K562 (cell line): ENCODE data around the gene GAK. TPM values are rescaled to one million over a fixed set of nuclear protein-coding genes. Genes with fewer than 3 reads are reported as not detected.

ENCODE experiments used
- ATAC-seq: fragments of 200-7000 bp; cut with Tn5 transposase; 3 replicates; pipeline ENCODE4 v1.9.1; 2020; ENCODE audit warnings: moderate library complexity
- BruUV-seq: library from RNA; stranded (reverse); fragments of 400-500 nt; replicated peaks from 2 replicates; lab custom pipeline; 2021; lab: Mats Ljungman, UMichigan
- CTCF ChIA-PET: fragments of 300-600 bp; formaldehyde crosslinking; extraction: SDS; loops from one replicate; lab custom pipeline; 2021; ENCODE audit warnings: low intra/inter-chr PET ratio; lab: Yijun Ruan, JAX
- POLR2A ChIA-PET: fragments of 300-600, 350-650 bp; sonication (Branson Sonifier 250); formaldehyde crosslinking; extraction: SDS; loops from one replicate; lab custom pipeline; 2021; ENCODE audit warnings: antibody characterized with exemption, inconsistent platforms; lab: Yijun Ruan, JAX
- DNase-seq, 4 experiments: peaks; one replicate each; pipeline versions ENCODE4 v3.0.0 to v3.0.0-alpha.2; 2011 to 2018; ENCODE audit warnings: low spot score in 3 of 4, mixed read lengths in 3 of 4; ENCODE audit errors: extremely low read depth in 1 of 4
- FAIRE-seq: peaks from 2 replicates; lab custom pipeline; 2011; peaks lifted over from hg19 to GRCh38; lab: Jason Lieb, UNC
- H2AFZ ChIP-seq: 2 replicates; pipeline ENCODE4 v1.6.0; 2011; ENCODE audit warnings: low read depth, low read length, control low read depth, inconsistent platforms
- H3K27ac ChIP-seq: fragments of 200-600 bp; 3 replicates; pipeline ENCODE4 v1.8.0; 2011; ENCODE audit warnings: low read depth, mild to moderate bottlenecking, control low read depth, inconsistent platforms, low read length, moderate library complexity, mixed read lengths; ENCODE audit errors: extremely low read depth
- H3K27me3 ChIP-seq, 2 experiments: fragments of 300-600 bp in 1 of 2; 2 replicates in 1 of 2; 3 replicates in 1 of 2; pipeline versions ENCODE4 v1.6.0 to v1.8.0; 2011; ENCODE audit warnings: inconsistent platforms in 2 of 2, low read length in 2 of 2, mild to moderate bottlenecking in 1 of 2, mixed read lengths in 1 of 2, moderate library complexity in 1 of 2; ENCODE audit not compliant: control insufficient read depth in 2 of 2, insufficient read depth in 2 of 2
- H3K36me3 ChIP-seq: fragments of 300-600 bp; 3 replicates; pipeline ENCODE4 v1.8.0; 2011; ENCODE audit warnings: mild to moderate bottlenecking, low read length, inconsistent platforms; ENCODE audit not compliant: control insufficient read depth, insufficient read depth
- H3K4me1 ChIP-seq, 2 experiments: fragments of 200-600 bp in 1 of 2; replicated peaks in 1 of 2; 2 replicates in 1 of 2; 3 replicates in 1 of 2; pipeline versions ENCODE4 v1.5.1 to v1.8.0; 2011; ENCODE audit warnings: inconsistent platforms in 2 of 2, low read length in 2 of 2, mild to moderate bottlenecking in 1 of 2, mixed read lengths in 1 of 2, moderate library complexity in 1 of 2; ENCODE audit not compliant: control insufficient read depth in 2 of 2, insufficient read depth in 2 of 2
- H3K4me2 ChIP-seq: 2 replicates; pipeline ENCODE4 v1.6.1; 2011; ENCODE audit warnings: low read length, control low read depth, inconsistent platforms, mixed read lengths; ENCODE audit not compliant: insufficient read depth
- H3K4me3 ChIP-seq: fragments of 200-600 bp; sonication (generic), shearing (Covaris generic); 2 replicates; pipeline ENCODE4 v1.5.1; 2016; ENCODE audit warnings: control low read depth, inconsistent platforms
- H3K79me2 ChIP-seq: fragments of 200-600 bp; 3 replicates; pipeline ENCODE4 v1.8.0; 2011; ENCODE audit warnings: low read length, inconsistent platforms; ENCODE audit not compliant: control insufficient read depth, insufficient read depth
- H3K9ac ChIP-seq, 2 experiments: 2 replicates each; pipeline versions ENCODE4 v1.6.0 to v1.6.1; 2011; ENCODE audit warnings: low read depth in 2 of 2, low read length in 2 of 2, control low read depth in 1 of 2, inconsistent platforms in 1 of 2, mild to moderate bottlenecking in 1 of 2, mixed read lengths in 1 of 2; ENCODE audit not compliant: insufficient read depth in 1 of 2
- H3K9me1 ChIP-seq: one replicate; pipeline ENCODE4 v1.6.0; 2011; ENCODE audit warnings: inconsistent platforms, mild to moderate bottlenecking, low read length, moderate library complexity; ENCODE audit not compliant: control insufficient read depth, insufficient read depth
- H3K9me3 ChIP-seq: replicated peaks from 2 replicates; pipeline ENCODE4 v1.5.1; 2011; ENCODE audit warnings: low read depth, low read length, inconsistent platforms; ENCODE audit not compliant: control insufficient read depth, insufficient read depth
- H4K20me1 ChIP-seq: replicated peaks from 2 replicates; pipeline ENCODE4 v1.6.1; 2011; ENCODE audit warnings: low read length, inconsistent platforms, mixed read lengths; ENCODE audit not compliant: control insufficient read depth, insufficient read depth
- HDAC1 ChIP-seq, 2 experiments: fragments of 450-650 bp; IDR thresholded peaks; 2 replicates each; pipeline ENCODE4 v1.6.1; 2016 to 2017; ENCODE audit warnings: inconsistent platforms in 1 of 2, mild to moderate bottlenecking in 1 of 2, moderate library complexity in 1 of 2
- HMG20A ChIP-seq: fragments of 450-650 bp; formaldehyde crosslinking; conservative IDR thresholded peaks from 2 replicates; pipeline ENCODE4 v1.4.0; 2020; ENCODE audit warnings: mild to moderate bottlenecking, mixed read lengths
- IFI16 ChIP-seq: fragments of 250-450 bp; sonication (Bioruptor Pico); IDR thresholded peaks from 2 replicates; pipeline ENCODE4 v2.1.2; 2022; ENCODE audit warnings: mild to moderate bottlenecking, inconsistent platforms
- KDM5B ChIP-seq: fragments of 200-600 bp; sonication (generic); IDR thresholded peaks from 2 replicates; pipeline ENCODE4 v1.6.1; 2012; ENCODE audit warnings: low read depth, mild to moderate bottlenecking, moderate library complexity, low read length, control low read depth, inconsistent platforms; ENCODE audit not compliant: insufficient replicate concordance
- LCOR ChIP-seq: sonication (generic); formaldehyde crosslinking; IDR thresholded peaks from 2 replicates; pipeline ENCODE4 v1.8.0; 2022; ENCODE audit warnings: mild to moderate bottlenecking, missing genetic modification reagents
- MIER1 ChIP-seq: fragments of 450-650 bp; IDR thresholded peaks from 2 replicates; pipeline ENCODE4 v1.6.1; 2016; ENCODE audit warnings: antibody characterized with exemption, mild to moderate bottlenecking, low read depth
- NCOR1 ChIP-seq: fragments of 450-650 bp; IDR thresholded peaks from 2 replicates; pipeline ENCODE4 v1.6.1; 2016; ENCODE audit warnings: mild to moderate bottlenecking, moderate library complexity
- RFX7 ChIP-seq: fragments of 250-450 bp; sonication (Bioruptor Pico); IDR thresholded peaks from 2 replicates; pipeline ENCODE4 v1.5.1; 2021; ENCODE audit warnings: mild to moderate bottlenecking
- SMARCA5 ChIP-seq: fragments of 450-650 bp; IDR thresholded peaks from 2 replicates; pipeline ENCODE4 v1.6.1; 2016
- SRSF9 ChIP-seq: fragments of 200-400 bp; formaldehyde crosslinking; IDR thresholded peaks from 2 replicates; pipeline ENCODE4 v1.6.1; 2017; ENCODE audit warnings: low read depth, low read length, borderline replicate concordance
- U2AF1 ChIP-seq: fragments of 200-400 bp; formaldehyde crosslinking; optimal IDR thresholded peaks from 2 replicates; pipeline ENCODE3; 2017; ENCODE audit warnings: mild to moderate bottlenecking, low read depth, low read length, moderate library complexity
- ZBTB8A ChIP-seq: fragments of 450-650 bp; IDR thresholded peaks from 2 replicates; pipeline ENCODE4 v1.6.1; 2018; ENCODE audit warnings: mild to moderate bottlenecking, moderate library complexity; ENCODE audit not compliant: partially characterized antibody
- ZC3H8 ChIP-seq: fragments of 450-650 bp; IDR thresholded peaks from 2 replicates; pipeline ENCODE4 v1.6.1; 2017
- ZFX ChIP-seq: sonication (generic); formaldehyde crosslinking; IDR thresholded peaks from 2 replicates; pipeline ENCODE4 v1.8.0; 2022; ENCODE audit warnings: mild to moderate bottlenecking, missing genetic modification reagents, moderate library complexity
- ZNF699 ChIP-seq: fragments of 250-450 bp; sonication (Bioruptor Pico); IDR thresholded peaks from 2 replicates; pipeline ENCODE4 v1.8.0; 2021; ENCODE audit warnings: mild to moderate bottlenecking, moderate library complexity; ENCODE audit not compliant: insufficient replicate concordance
- ZNF717 ChIP-seq: fragments of 250-450 bp; sonication (Bioruptor Pico); IDR thresholded peaks from 2 replicates; pipeline ENCODE4 v1.5.0; 2021
- WGBS: fragments of 100-300 bp; shearing (Covaris generic); methylation state at CpG from one replicate; pipeline ENCODE4 v1.1.6; 2016; ENCODE audit warnings: low coverage, mixed read lengths; ENCODE audit not compliant: insufficient coverage; ENCODE audit errors: missing lambda C conversion rate; 5-methylcytosine and 5-hydroxymethylcytosine counted together
- in situ Hi-C: fragments of 300-500 bp; cut with MboI; formaldehyde crosslinking; loops from 4 replicates; pipeline ENCODE4 v1.15.0; 2018; ENCODE audit warnings: inconsistent platforms, mixed read lengths
- intact Hi-C: fragments of 100-400 bp; cut with micrococcal nuclease; formaldehyde crosslinking; loops from 2 replicates; pipeline ENCODE4 v1.14.2; 2022
- polyA plus RNA-seq, 8 experiments: library from polyadenylated mRNA; depleted of rRNA in 4 of 8; stranded (reverse) in 5 of 8; unstranded in 3 of 8; fragments of >200 nt; fragmentation: Nextera tagmentation in 2 of 8; fragmentation: Illumina TruSeq in 1 of 8; extraction: Ambion mirVana in 2 of 8; extraction: Trizol in 1 of 8; gene quantifications; 2 replicates each; pipeline versions ENCODE4 v1.2.1 to v1.2.3, GENCODE V29; 2011 to 2014; ENCODE audit warnings: inconsistent platforms in 1 of 8, missing spikeins in 1 of 8
- total RNA-seq, 7 experiments: library from RNA; depleted of rRNA in 6 of 7; stranded (reverse); fragments of >200 nt in 6 of 7; fragmentation: Illumina TruSeq in 2 of 7; extraction: Trizol in 2 of 7; gene quantifications; 2 replicates each; pipeline versions ENCODE4 v1.2.1 to v1.2.3, GENCODE V29; 2011 to 2021; ENCODE audit warnings: low replicate concordance in 1 of 7
- TF ChIP-seq, protein P1 (sequence below): fragments of 250-450 bp; sonication (Bioruptor Pico); IDR thresholded peaks from 2 replicates; pipeline ENCODE4 v1.8.0; 2022; ENCODE audit warnings: moderate library complexity, mild to moderate bottlenecking, inconsistent platforms
- TF ChIP-seq, protein P2 (sequence below): fragments of 450-650 bp; formaldehyde crosslinking; IDR thresholded peaks from 2 replicates; pipeline ENCODE4 v1.4.0; 2020; ENCODE audit warnings: mild to moderate bottlenecking, moderate library complexity
- TF ChIP-seq, protein P3 (sequence below): fragments of 450-650 bp; formaldehyde crosslinking; IDR thresholded peaks from 2 replicates; pipeline ENCODE4 v1.4.0; 2022; ENCODE audit warnings: missing genetic modification characterization

Gene GAK
- total and polyA plus RNA-seq, 9 of the 15 experiments (the other 6 are each of a cell fraction or from before 2014, with no cell fraction given), result 1.3 to 102 (median 16.2) TPM

DNA sequence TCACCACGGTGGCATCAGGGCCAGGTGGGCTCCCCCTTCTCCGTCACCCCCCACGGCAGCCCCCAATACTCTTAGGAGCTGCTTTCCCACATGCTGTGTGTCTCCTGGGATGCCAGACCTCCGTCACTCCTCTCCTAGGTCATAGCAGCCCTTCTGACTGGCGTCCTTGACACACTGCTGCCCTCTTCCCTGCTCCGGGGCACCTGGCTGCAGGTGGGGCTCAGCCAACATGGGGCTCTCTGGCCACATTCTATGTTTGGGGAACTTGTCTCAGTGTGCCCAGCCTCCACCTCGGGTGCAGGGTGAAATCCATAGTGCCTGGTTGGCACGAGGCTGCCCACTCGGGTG, 14.0 kb upstream of the GAK start:
- Histone ChIP-seq H3K4me3 (no peak overlapping the region), H4K20me1 (0 out of 2 replicates have a peak, but pooled peaks cover 4% of the 10 kb centered on the region), H3K4me2 (no peak overlapping the region), H3K9me1 (no peaks in the 10 kb centered on the region), H3K36me3 (no peaks in the 10 kb centered on the region), H2AFZ (no peak overlapping the region), H3K4me1 (peaks cover 0 to 42% of the 10 kb centered on the region in 2 experiments; a peak in 2 of 5 replicates), H3K9me3 (no peaks in the 10 kb centered on the region), H3K27me3 (no peaks in the 10 kb centered on the region), H3K27ac (no peak overlapping the region), H3K79me2 (no peaks in the 10 kb centered on the region), H3K9ac (peak overlapping the region in 1 of 2 experiments; percentile 53; a peak in 2 of 4 replicates)
- intact Hi-C loops (no loop called here), in situ Hi-C loops (no loop called here)
- ChIA-PET POLR2A (no interaction called here), CTCF (no interaction called here)
- WGBS, result 39% methylated on average over 9 of the region's 9 CpGs
- TF ChIP-seq, protein P1, sequence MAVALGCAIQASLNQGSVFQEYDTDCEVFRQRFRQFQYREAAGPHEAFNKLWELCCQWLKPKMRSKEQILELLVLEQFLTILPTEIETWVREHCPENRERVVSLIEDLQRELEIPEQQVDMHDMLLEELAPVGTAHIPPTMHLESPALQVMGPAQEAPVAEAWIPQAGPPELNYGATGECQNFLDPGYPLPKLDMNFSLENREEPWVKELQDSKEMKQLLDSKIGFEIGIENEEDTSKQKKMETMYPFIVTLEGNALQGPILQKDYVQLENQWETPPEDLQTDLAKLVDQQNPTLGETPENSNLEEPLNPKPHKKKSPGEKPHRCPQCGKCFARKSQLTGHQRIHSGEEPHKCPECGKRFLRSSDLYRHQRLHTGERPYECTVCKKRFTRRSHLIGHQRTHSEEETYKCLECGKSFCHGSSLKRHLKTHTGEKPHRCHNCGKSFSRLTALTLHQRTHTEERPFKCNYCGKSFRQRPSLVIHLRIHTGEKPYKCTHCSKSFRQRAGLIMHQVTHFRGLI (CRISPR knock-in tag), result no peak
- TF ChIP-seq HDAC1 (IDR thresholded peaks at IDR 0.05) (no peak), KDM5B (no peak), ZNF717 (CRISPR knock-in tag) (no peak), ZNF699 (CRISPR knock-in tag) (no peak), HMG20A (no peak), MIER1 (no peak), IFI16 (CRISPR knock-in tag) (no peak), ZC3H8 (no peak), ZBTB8A (no peak), SRSF9 (no peak), NCOR1 (no peak), ZFX (CRISPR knock-in tag) (no peak), RFX7 (CRISPR knock-in tag) (no peak), SMARCA5 (no peak), U2AF1 (no peak), LCOR (no peak)
- TF ChIP-seq, protein P2, sequence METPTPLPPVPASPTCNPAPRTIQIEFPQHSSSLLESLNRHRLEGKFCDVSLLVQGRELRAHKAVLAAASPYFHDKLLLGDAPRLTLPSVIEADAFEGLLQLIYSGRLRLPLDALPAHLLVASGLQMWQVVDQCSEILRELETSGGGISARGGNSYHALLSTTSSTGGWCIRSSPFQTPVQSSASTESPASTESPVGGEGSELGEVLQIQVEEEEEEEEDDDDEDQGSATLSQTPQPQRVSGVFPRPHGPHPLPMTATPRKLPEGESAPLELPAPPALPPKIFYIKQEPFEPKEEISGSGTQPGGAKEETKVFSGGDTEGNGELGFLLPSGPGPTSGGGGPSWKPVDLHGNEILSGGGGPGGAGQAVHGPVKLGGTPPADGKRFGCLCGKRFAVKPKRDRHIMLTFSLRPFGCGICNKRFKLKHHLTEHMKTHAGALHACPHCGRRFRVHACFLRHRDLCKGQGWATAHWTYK (CRISPR knock-in tag), result no peak
- TF ChIP-seq, protein P3, sequence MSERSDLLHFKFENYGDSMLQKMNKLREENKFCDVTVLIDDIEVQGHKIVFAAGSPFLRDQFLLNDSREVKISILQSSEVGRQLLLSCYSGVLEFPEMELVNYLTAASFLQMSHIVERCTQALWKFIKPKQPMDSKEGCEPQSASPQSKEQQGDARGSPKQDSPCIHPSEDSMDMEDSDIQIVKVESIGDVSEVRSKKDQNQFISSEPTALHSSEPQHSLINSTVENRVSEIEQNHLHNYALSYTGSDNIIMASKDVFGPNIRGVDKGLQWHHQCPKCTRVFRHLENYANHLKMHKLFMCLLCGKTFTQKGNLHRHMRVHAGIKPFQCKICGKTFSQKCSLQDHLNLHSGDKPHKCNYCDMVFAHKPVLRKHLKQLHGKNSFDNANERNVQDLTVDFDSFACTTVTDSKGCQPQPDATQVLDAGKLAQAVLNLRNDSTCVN, result no peak
- FAIRE-seq (no peak), ATAC-seq (no peak), DNase-seq (no peak)
- BruUV-seq, result no TSS peak
